ENCODE results near the gene EDRF1. TPM values are rescaled to one million over a fixed set of nuclear protein-coding genes. Genes with fewer than 3 reads are reported as not detected.

Gene EDRF1
- total RNA-seq, 4 donors from 2014 or later, result 8.1 to 19.4 (median 10.3) TPM

GRCh38 chr10:125756853-125757487, 37.5 kb downstream of the EDRF1 start:
- intact Hi-C loops (cut with DNase I; ENCODE audit: low total_unique reads) (no loop called here), in situ Hi-C loops (cut with MboI; ENCODE audit: low sequenced_read_pairs in 4 of 4) (no loop called here)
- ATAC-seq (no peak), DNase-seq (no peak)
- Histone ChIP-seq H3K4me3 (no peak overlapping the region), H3K9me3 (no peaks in the 10 kb centered on the region), H3K27me3 (no peaks in the 10 kb centered on the region), H3K4me1 (no peaks in the 10 kb centered on the region), H3K36me3 (peaks cover 0 to 89% of the 10 kb centered on the region in 2 donors), H3K27ac (no peak overlapping the region)
- no peak for TF ChIP-seq POLR2A (IDR thresholded peaks at IDR 0.05)
- no peak for TF ChIP-seq CTCF (IDR thresholded peaks at IDR 0.05 in 4 of 5, conservative IDR thresholded peaks at IDR 0.05 in 1 of 5)

GRCh38 chr10:125757742-125758141, 38.2 kb downstream of the EDRF1 start:
- TF ChIP-seq CTCF (IDR thresholded peaks at IDR 0.05 in 4 of 5, conservative IDR thresholded peaks at IDR 0.05 in 1 of 5), result no peak
- TF ChIP-seq POLR2A (IDR thresholded peaks at IDR 0.05), result no peak
- intact Hi-C loops (cut with DNase I; ENCODE audit: low total_unique reads), result no loop called here
- no peaks in the 10 kb centered on the region for H3K27me3 ChIP-seq
- H3K4me3 ChIP-seq, result no peak overlapping the region
- H3K9me3 ChIP-seq, result no peaks in the 10 kb centered on the region
- in situ Hi-C loops (cut with MboI; ENCODE audit: low sequenced_read_pairs in 4 of 4), result no loop called here
- peaks cover 0 to 89% of the 10 kb centered on the region in 2 donors for H3K36me3 ChIP-seq
- ATAC-seq (no peak), DNase-seq (no peak)
- no peaks in the 10 kb centered on the region for H3K4me1 ChIP-seq
- no peak overlapping the region for H3K27ac ChIP-seq

GRCh38 chr10:125761961-125762360, 42.5 kb downstream of the EDRF1 start:
- no peaks in the 10 kb centered on the region for H3K4me1 ChIP-seq
- ATAC-seq (no peak), DNase-seq (no peak)
- H3K4me3 ChIP-seq, result no peak overlapping the region
- H3K27me3 ChIP-seq, result no peaks in the 10 kb centered on the region
- TF ChIP-seq CTCF (IDR thresholded peaks at IDR 0.05 in 4 of 5, conservative IDR thresholded peaks at IDR 0.05 in 1 of 5) (no peak), POLR2A (IDR thresholded peaks at IDR 0.05) (no peak)
- no peak overlapping the region for H3K27ac ChIP-seq
- no peaks in the 10 kb centered on the region for H3K9me3 ChIP-seq
- in situ Hi-C loops (cut with MboI; ENCODE audit: low sequenced_read_pairs in 4 of 4) (no loop called here), intact Hi-C loops (cut with DNase I; ENCODE audit: low total_unique reads) (no loop called here)
- H3K36me3 ChIP-seq, result peaks cover 3 to 85% of the 10 kb centered on the region in 2 donors

- ATAC-seq (no peak), DNase-seq (no peak)
- intact Hi-C loops (cut with DNase I; ENCODE audit: low total_unique reads) (no loop called here), in situ Hi-C loops (cut with MboI; ENCODE audit: low sequenced_read_pairs in 4 of 4) (no loop called here)
- Histone ChIP-seq H3K27ac (no peak overlapping the region), H3K4me3 (no peak overlapping the region), H3K9me3 (no peaks in the 10 kb centered on the region), H3K27me3 (no peaks in the 10 kb centered on the region), H3K36me3 (peaks cover 3 to 75% of the 10 kb centered on the region in 2 donors), H3K4me1 (no peaks in the 10 kb centered on the region)
- no peak for TF ChIP-seq POLR2A (IDR thresholded peaks at IDR 0.05)
- TF ChIP-seq CTCF (IDR thresholded peaks at IDR 0.05 in 4 of 5, conservative IDR thresholded peaks at IDR 0.05 in 1 of 5), result no peak
These were observed 43.5 kb downstream of the EDRF1 start for GRCh38 chr10:125762692-125763648.
